VCaP (cell line): Measurements from ENCODE around the gene NBPF12.
"Not testable (repeated sequence)": the region's sequence is repeated elsewhere in the genome, so short reads cannot be mapped to it uniquely, and the experiment has no call there.

ENCODE experiments used
- H3K27ac ChIP-seq: fragments of 450-650 bp; 2 replicates; pipeline ENCODE4 v1.5.1; 2017

NBPF12 gene, protein sequence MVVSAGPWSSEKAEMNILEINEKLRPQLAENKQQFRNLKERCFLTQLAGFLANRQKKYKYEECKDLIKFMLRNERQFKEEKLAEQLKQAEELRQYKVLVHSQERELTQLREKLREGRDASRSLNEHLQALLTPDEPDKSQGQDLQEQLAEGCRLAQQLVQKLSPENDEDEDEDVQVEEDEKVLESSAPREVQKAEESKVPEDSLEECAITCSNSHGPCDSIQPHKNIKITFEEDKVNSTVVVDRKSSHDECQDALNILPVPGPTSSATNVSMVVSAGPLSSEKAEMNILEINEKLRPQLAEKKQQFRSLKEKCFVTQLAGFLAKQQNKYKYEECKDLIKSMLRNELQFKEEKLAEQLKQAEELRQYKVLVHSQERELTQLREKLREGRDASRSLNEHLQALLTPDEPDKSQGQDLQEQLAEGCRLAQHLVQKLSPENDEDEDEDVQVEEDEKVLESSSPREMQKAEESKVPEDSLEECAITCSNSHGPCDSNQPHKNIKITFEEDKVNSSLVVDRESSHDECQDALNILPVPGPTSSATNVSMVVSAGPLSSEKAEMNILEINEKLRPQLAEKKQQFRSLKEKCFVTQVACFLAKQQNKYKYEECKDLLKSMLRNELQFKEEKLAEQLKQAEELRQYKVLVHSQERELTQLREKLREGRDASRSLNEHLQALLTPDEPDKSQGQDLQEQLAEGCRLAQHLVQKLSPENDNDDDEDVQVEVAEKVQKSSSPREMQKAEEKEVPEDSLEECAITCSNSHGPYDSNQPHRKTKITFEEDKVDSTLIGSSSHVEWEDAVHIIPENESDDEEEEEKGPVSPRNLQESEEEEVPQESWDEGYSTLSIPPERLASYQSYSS (N-terminal part only)

GRCh38 chr1:146938242-146938902, at the start of gene NBPF12:
TSS of gene NBPF12 (plus strand) at chr1:146938324. CDS start at chr1:146960144, 21,820 bp downstream.
- peak within 1 kb of the TSS; percentile 84 for H3K27ac ChIP-seq

DNA sequence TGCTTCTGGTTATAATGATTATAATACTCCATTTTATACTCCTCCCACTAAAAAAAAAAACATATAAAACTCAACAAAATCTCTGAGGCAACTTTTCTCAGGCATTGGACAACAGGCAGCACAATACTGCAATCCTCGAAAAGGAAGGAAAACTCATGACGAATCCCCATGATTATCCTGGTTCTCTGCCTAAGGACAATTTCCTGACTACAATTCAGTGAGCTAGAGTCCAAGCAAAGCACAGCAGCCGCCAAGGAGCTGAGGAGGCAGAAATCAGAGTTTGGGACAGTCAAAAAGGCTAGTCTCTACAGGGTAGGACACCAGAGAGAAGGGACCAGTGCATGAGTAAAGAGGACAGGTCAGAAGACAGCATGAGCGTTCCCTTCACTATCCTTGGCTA, 46.8 kb upstream of the NBPF12 start:
- not testable (repeated sequence) for H3K27ac ChIP-seq

DNA sequence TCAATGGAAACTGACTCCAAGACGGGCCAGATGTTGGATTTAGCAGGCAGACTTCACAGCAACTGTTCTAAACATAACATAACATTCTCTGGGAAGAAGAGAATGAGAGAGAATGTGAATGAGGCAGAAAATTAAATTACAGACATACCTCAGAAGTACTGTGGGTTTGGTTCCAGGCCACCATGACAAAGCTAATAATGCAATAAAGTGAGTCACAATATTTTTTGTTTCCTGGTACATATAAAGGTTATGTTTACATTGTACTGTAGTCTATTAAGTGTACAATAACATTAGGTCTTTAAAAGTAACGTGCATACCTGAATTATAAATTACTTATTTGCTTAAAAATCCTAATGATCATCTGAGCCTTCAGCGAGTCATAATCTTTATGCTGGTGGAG, 45.8 kb upstream of the NBPF12 start:
- not testable (repeated sequence) for H3K27ac ChIP-seq

- peak overlapping the region; percentile 72 for H3K27ac ChIP-seq
These were observed 30.4 kb upstream of the NBPF12 start for GRCh38 chr1:146907565-146908261.

DNA sequence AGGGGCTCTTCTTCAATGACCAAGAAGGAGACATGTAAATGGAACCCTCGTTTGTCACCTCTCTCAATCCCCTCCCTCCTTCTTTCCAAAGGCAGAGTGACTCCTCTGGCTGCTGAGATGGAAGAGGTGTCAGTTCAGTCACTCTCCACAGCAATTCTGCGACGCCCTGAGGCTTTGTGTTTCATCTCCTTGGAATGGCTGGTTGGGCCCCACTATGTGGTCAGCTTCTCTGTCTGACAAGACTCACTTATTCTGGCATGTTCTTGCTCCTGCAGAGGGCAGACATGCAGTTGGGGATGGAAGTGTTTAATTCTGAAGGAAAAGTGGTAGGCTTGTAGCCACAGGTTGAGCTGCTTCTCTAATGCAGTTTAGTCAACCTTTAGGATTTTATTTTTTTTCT, 25.1 kb upstream of the NBPF12 start:
- not testable (repeated sequence) for H3K27ac ChIP-seq

DNA sequence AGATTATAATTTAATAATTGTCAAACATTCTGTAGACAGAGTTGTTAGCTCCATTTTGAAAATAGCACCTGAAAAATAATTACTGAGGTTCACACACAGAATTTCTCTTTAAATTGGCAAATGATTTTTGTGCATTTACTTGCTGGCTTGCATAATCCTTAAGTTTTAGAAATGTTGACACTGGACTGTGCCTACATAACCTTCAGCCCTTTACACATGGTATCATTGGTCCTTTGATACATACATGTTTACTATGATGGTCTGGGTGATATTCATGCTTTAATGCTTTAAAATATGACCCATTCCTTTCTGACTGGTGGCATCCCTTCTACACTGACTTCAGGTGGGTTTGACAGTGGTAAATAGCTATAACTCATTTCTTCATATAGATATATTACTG, 17.3 kb upstream of the NBPF12 start:
- not testable (repeated sequence) for H3K27ac ChIP-seq

GRCh38 chr1:146922614-146923013, 15.5 kb upstream of the NBPF12 start:
- H3K27ac ChIP-seq, result not testable (repeated sequence)

- H3K27ac ChIP-seq, result not testable (repeated sequence)
These were observed 14.0 kb upstream of the NBPF12 start for GRCh38 chr1:146924106-146924505.

- not testable (repeated sequence) for H3K27ac ChIP-seq
These were observed 11.7 kb upstream of the NBPF12 start for GRCh38 chr1:146926413-146926812.

GRCh38 chr1:146930225-146930624, 7.9 kb upstream of the NBPF12 start:
- not testable (repeated sequence) for H3K27ac ChIP-seq

DNA sequence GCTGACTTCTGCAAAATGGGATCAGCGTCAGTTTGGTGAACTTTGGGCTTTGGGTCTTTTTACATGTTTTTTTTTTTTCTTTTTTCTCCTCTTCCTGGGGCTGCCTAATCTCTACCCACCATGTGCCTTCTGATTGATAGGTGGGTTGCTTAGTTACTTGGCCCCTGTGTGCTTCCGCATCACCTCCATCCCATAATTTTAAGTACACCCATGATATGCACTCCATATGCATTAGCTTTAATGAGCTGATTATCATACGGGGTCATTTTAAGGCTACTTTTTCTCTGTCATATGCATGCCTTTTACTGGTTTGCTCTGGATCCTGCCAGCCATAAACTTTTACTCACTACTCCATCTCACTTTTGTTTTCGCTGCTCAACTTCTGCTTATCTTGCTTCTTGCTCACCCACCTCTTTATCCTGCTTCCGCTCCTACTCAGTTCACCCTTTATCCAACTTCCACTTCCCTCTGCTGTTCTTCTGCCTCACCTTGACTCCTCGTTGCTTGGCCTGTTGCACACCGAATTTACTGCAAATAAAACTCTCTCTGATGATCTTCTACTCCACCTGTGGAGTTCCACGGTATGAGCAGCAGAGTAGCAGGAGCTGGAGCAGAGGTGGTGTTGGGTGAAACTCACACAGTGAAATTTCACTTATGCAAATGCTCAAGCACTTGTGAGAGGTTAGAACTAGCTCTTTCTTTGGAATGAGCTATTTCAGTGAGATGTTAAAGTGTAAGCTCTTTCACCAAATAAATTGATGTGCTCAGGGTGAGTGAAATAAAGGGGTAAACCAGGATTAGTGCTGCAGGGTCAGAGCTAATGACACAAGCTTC, 3.5 kb upstream of the NBPF12 start:
- not testable (repeated sequence) for H3K27ac ChIP-seq

- not testable (repeated sequence) for H3K27ac ChIP-seq
These were observed 662 bp upstream of the NBPF12 start for GRCh38 chr1:146937462-146937861.

DNA sequence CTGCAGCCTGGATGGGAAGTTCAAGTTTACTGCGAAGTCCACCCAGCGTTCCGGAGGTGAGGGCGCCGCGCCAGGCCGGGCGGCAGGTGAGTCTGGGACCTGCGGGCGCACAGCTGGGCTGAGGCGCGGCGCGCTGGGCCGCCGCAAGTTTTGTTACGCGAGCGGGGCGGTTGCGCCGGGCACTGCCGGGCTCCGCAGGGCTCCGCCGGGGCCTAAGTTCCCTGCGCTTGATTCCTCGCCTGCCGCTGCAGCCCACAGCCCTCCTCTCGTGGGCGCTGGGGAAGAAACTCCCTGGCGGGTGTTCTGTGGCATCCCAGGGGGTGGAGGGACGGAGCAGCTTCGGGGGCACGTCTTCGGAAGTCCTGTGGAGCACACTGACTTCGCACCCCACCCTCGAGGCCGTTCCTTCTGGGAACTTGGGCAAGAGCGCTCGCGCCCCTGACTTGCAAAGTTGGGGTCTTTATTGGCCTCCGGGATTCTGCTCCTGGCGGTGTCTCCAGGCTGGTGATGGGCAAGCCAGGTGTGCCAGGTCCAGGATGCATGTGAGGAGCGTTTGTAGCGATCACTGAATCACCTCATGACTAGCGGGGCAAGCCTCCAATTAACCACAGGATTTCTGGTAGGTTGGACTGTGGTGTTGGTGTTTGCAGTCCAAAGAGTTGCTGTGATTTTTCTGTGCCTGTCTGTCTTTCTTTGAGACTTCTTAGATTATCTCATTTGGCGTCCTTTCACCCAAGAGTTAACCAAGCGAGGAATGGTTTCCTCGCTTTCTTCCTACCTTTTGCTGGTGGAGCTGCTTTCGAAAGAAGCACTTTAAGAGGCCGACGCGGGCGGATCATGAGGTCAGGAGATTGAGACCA, 1.0 kb downstream of the NBPF12 start:
- peak overlapping the region; percentile 84 for H3K27ac ChIP-seq

DNA sequence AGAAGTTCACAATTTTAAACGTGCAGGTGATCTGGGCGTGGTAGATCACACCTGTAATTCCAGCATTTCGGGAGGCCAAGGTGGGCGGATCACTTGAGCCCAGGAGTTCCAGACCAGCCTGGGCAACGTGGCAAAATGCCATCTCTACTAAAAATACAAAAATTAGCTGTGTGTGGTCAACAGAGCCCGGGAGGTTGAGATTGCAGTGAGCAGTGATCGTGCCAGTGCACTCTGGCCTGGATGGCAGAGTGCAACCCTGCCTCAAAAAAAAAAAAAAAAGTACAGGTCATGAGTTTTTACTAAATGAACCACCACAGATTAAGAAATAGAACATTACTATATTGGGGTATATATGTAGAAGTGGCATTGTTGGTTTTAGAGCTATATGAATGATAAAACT, 2.2 kb downstream of the NBPF12 start:
- not testable (repeated sequence) for H3K27ac ChIP-seq

GRCh38 chr1:146943342-146943886, 5.3 kb downstream of the NBPF12 start:
- not testable (repeated sequence) for H3K27ac ChIP-seq

- H3K27ac ChIP-seq, result not testable (repeated sequence)
These were observed 10.0 kb downstream of the NBPF12 start for GRCh38 chr1:146948127-146948526.

DNA sequence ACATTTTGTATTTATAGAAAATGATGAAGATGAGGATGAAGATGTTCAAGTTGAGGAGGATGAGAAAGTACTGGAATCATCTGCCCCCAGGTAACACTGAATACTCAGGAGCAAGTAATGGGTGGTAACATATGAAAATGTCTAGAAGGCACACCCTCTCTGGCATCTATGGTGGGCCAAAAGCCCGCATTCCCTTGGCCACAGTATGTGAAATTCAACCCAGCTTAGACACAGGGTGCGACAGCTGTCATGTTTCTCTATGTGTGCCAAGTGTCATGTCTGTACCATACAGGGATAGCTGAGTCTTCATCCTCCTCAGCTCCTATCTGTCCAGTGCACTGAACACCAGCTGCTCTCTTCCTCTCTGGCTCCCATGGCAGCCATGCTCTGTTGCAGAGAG, 26.2 kb downstream of the NBPF12 start:
- not testable (repeated sequence) for H3K27ac ChIP-seq
